ENCODE results near the gene CNOT10.
"Not testable (repeated sequence)": the region's sequence is repeated elsewhere in the genome, so short reads cannot be mapped to it uniquely, and the experiment has no call there.

CNOT10 gene

GRCh38 chr3:32759342-32759741 lies 74.4 kb downstream of the CNOT10 start:
- no peak for DNase-seq

- DNase-seq = no peak
Measured at GRCh38 chr3:32764481-32764880, 79.5 kb downstream of the CNOT10 start.

GRCh38 chr3:32778389-32778788 lies 93.4 kb downstream of the CNOT10 start:
- no peak for DNase-seq

- DNase-seq = no peak
Measured at GRCh38 chr3:32780071-32780734, 95.2 kb downstream of the CNOT10 start.

- DNase-seq = no peak
Measured at GRCh38 chr3:32780735-32781210, 95.8 kb downstream of the CNOT10 start.

GRCh38 chr3:32781211-32781968 lies 96.4 kb downstream of the CNOT10 start:
- peak; percentile 23 for DNase-seq

- DNase-seq = not testable (repeated sequence)
Measured at GRCh38 chr3:32781969-32782270, 96.9 kb downstream of the CNOT10 start.

- no peak for DNase-seq
Measured at GRCh38 chr3:32782407-32782806, 97.4 kb downstream of the CNOT10 start.

GRCh38 chr3:32791833-32792232 lies 106.8 kb downstream of the CNOT10 start:
- DNase-seq = no peak

- DNase-seq = no peak
Measured at GRCh38 chr3:32794487-32795308, 109.7 kb downstream of the CNOT10 start.

- not testable (repeated sequence) for DNase-seq
Measured at GRCh38 chr3:32796384-32796950, 111.5 kb downstream of the CNOT10 start.

- no peak for DNase-seq
Measured at GRCh38 chr3:32797776-32798175, 112.8 kb downstream of the CNOT10 start.

- not testable (repeated sequence) for DNase-seq
Measured at GRCh38 chr3:32801440-32801839, 116.5 kb downstream of the CNOT10 start.

GRCh38 chr3:32813180-32813579 lies 128.2 kb downstream of the CNOT10 start:
- no peak for DNase-seq

GRCh38 chr3:32814361-32814760 lies 129.4 kb downstream of the CNOT10 start:
- DNase-seq = no peak

- no peak for DNase-seq
Measured at GRCh38 chr3:32815841-32816438, 131.0 kb downstream of the CNOT10 start.

GRCh38 chr3:32816439-32817256 lies 131.7 kb downstream of the CNOT10 start:
- no peak for DNase-seq

GRCh38 chr3:32817257-32817557 lies 132.2 kb downstream of the CNOT10 start:
- DNase-seq = no peak

- DNase-seq = no peak
Measured at GRCh38 chr3:32817558-32818228, 132.7 kb downstream of the CNOT10 start, which contains the start of gene TRIM71. TRIM71 (plus strand) TSS chr3:32817997; CDS start chr3:32818081, 84 bp downstream.

GRCh38 chr3:32818229-32818969 lies 133.4 kb downstream of the CNOT10 start:
- no peak for DNase-seq

Measured in central memory CD4-positive, alpha-beta T cell (primary cell).